ENCODE results near the gene STX17.
"Not testable (repeated sequence)": the region's sequence is repeated elsewhere in the genome, so short reads cannot be mapped to it uniquely, and the experiment has no call there.

The STX17 gene

DNA sequence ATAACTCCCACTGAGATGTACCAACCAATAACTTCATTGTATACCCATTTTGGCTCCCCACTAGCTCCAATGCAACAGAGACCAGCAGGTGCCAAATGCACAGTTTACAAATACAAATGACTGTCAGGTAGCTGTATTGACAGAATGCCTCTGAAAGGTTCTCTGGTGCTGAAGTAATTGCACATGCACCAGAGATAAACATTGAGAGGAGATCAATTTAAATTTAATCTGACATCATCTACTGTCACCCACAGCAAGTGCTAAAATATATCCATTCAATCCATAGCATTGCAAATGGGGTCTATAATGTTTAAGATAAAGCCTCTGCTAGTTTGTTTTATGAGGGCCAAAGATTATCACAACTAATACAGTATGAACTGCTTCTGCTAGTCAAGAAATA lies 80.2 kb downstream of the STX17 start:
- no peak overlapping the region for H3K4me3 ChIP-seq (ENCODE audit: low read length in 2 of 2)
- H3K36me3 ChIP-seq (ENCODE audit: control insufficient read depth in 2 of 2, insufficient read depth in 2 of 2, low read length in 2 of 2): peaks cover 4 to 7% of the 10 kb centered on the region in 2 donors
- no peaks in the 10 kb centered on the region for H3K4me1 ChIP-seq (ENCODE audit: control insufficient read depth in 2 of 2, insufficient read depth in 2 of 2, low read length in 2 of 2)
- H3K9me3 ChIP-seq (ENCODE audit: control insufficient read depth in 2 of 2, low read length in 2 of 2): no peaks in the 10 kb centered on the region
- no peak overlapping the region for H3K9ac ChIP-seq (ENCODE audit: low read depth in 1 of 2, low read length in 2 of 2)
- no peak overlapping the region for H3K27ac ChIP-seq (ENCODE audit: low read depth in 2 of 2, low read length in 2 of 2)
- H3K27me3 ChIP-seq (ENCODE audit: control insufficient read depth in 2 of 2, insufficient read depth in 2 of 2, low read length in 2 of 2): no peaks in the 10 kb centered on the region

DNA sequence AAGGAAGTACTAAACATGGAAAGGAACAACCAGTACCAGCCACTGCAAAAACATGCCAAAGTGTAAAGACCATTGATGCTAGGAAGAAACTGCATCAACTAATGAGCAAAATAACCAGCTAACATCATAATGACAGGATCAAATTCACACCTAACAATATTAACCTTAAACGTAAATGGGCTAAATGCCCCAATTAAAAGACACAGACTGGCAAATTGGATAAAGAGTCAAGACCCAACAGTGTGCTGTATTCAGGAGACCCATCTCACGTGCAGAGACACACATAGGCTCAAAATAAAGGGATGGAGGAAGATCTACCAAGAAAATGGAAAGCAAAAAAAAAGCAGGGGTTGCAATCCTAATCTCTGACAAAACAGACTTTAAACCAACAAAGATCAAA lies 84.1 kb downstream of the STX17 start:
- not testable (repeated sequence) for H3K4me1 ChIP-seq (ENCODE audit: control insufficient read depth in 2 of 2, insufficient read depth in 2 of 2, low read length in 2 of 2); H3K9me3 ChIP-seq (ENCODE audit: control insufficient read depth in 2 of 2, low read length in 2 of 2); H3K9ac ChIP-seq (ENCODE audit: low read depth in 1 of 2, low read length in 2 of 2); H3K4me3 ChIP-seq (ENCODE audit: low read length in 2 of 2); H3K27me3 ChIP-seq (ENCODE audit: control insufficient read depth in 2 of 2, insufficient read depth in 2 of 2, low read length in 2 of 2); H3K27ac ChIP-seq (ENCODE audit: low read depth in 2 of 2, low read length in 2 of 2); H3K36me3 ChIP-seq (ENCODE audit: control insufficient read depth in 2 of 2, insufficient read depth in 2 of 2, low read length in 2 of 2)

DNA sequence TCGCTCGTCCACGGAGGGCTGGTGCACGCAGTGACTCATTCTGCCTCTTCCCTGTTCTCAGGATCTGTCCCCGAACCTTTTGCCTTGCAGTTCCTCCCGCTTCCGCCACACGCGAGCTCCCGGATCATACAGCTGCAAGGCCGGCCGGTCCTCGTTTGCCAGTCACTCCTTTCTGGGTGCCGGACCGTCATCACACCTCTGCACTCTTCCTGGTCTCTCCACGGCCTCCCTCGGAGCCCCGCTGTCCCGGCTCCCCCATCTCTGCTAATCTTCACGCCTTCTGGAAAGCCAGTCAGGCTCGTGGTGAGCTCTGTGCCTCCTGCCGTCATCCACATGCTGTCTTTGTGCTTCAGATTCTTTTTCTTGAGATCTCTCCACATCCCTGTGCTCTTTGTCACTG lies 91.8 kb downstream of the STX17 start:
- Histone ChIP-seq H3K36me3 (ENCODE audit: control insufficient read depth in 2 of 2, insufficient read depth in 2 of 2, low read length in 2 of 2) (peaks cover 2 to 5% of the 10 kb centered on the region in 2 donors), H3K9me3 (ENCODE audit: control insufficient read depth in 2 of 2, low read length in 2 of 2) (no peaks in the 10 kb centered on the region), H3K9ac (ENCODE audit: low read depth in 1 of 2, low read length in 2 of 2) (no peak overlapping the region), H3K27me3 (ENCODE audit: control insufficient read depth in 2 of 2, insufficient read depth in 2 of 2, low read length in 2 of 2) (no peaks in the 10 kb centered on the region), H3K27ac (ENCODE audit: low read depth in 2 of 2, low read length in 2 of 2) (no peak overlapping the region), H3K4me3 (ENCODE audit: low read length in 2 of 2) (no peak overlapping the region), H3K4me1 (ENCODE audit: control insufficient read depth in 2 of 2, insufficient read depth in 2 of 2, low read length in 2 of 2) (no peaks in the 10 kb centered on the region)

DNA sequence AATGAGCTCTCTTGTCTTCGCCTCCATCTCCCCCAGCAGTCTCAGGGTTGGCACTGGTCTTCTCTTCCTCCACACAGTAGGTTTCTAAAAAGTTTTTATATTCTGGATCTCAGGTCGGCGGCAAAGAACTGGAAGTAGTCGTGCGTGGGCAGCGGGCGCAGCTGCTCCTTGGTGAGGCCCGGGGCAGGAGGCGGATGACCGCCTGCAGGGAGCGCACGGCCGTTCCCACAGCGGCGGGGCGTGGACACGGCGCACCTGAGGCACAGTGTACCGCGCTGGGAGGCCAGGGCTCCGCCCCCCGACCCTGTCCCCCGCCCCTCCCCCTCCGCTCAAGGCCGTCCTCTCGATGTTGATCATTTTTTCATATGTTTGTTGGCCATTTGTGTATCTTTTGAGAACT lies 92.4 kb downstream of the STX17 start:
- no peaks in the 10 kb centered on the region for H3K27me3 ChIP-seq (ENCODE audit: control insufficient read depth in 2 of 2, insufficient read depth in 2 of 2, low read length in 2 of 2)
- peaks cover 8 to 11% of the 10 kb centered on the region in 2 donors for H3K36me3 ChIP-seq (ENCODE audit: control insufficient read depth in 2 of 2, insufficient read depth in 2 of 2, low read length in 2 of 2)
- no peak overlapping the region for H3K27ac ChIP-seq (ENCODE audit: low read depth in 2 of 2, low read length in 2 of 2)
- no peaks in the 10 kb centered on the region for H3K9me3 ChIP-seq (ENCODE audit: control insufficient read depth in 2 of 2, low read length in 2 of 2)
- no peak overlapping the region for H3K4me3 ChIP-seq (ENCODE audit: low read length in 2 of 2)
- no peak overlapping the region for H3K9ac ChIP-seq (ENCODE audit: low read depth in 1 of 2, low read length in 2 of 2)
- no peaks in the 10 kb centered on the region for H3K4me1 ChIP-seq (ENCODE audit: control insufficient read depth in 2 of 2, insufficient read depth in 2 of 2, low read length in 2 of 2)

DNA sequence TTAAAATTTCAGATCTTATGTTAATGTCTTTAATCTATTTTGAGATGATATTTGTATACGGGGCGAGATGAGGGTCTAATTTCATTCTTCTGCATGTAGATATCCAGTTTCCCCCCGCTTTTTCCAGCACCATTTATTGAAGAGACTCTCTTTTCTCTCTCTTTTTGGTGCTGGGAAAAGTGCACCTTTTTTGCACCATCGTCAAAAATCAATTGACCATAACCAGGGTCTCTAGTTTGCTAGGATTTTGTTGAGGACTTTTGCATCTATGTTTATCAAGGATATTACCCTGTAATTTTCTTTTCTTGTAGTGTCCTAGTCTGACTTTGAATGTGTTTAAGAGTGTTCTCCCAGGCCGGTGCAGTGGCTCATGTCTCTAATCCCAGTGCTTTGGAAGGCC lies 93.3 kb downstream of the STX17 start:
- Histone ChIP-seq H3K9ac (ENCODE audit: low read depth in 1 of 2, low read length in 2 of 2) (no peak overlapping the region), H3K4me3 (ENCODE audit: low read length in 2 of 2) (no peak overlapping the region), H3K4me1 (ENCODE audit: control insufficient read depth in 2 of 2, insufficient read depth in 2 of 2, low read length in 2 of 2) (no peaks in the 10 kb centered on the region)

DNA sequence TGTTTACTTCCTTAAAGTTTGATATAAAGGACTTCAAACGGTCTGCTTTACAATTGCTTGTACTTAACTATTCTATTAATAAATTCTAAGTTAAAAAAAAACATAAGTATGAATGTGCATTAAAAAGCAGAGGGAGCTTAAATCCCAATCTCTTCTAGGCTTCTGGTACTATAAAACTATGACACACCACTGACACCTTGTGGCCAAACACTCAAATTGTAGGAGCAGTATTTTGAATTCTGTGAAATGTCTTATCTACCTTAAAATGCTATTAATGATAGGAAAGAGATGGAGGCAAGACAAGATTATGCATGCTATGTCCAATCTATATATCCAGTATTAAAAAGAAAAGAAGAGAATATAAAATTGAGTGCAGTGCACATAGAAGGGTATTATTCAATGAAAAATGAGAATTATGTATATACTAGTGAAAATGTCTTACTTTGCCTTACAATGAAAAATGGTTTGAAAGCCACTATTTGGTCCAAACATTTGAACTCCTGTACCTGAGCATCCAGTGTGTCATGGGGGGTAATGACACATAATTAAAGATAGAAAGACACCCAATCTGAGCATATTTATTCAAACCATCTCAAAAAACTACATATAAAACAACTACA lies 104.7 kb downstream of the STX17 start:
- Histone ChIP-seq H3K9me3 (ENCODE audit: control insufficient read depth in 2 of 2, low read length in 2 of 2) (no peaks in the 10 kb centered on the region), H3K36me3 (ENCODE audit: control insufficient read depth in 2 of 2, insufficient read depth in 2 of 2, low read length in 2 of 2) (peaks cover 9 to 12% of the 10 kb centered on the region in 2 donors), H3K4me3 (ENCODE audit: low read length in 2 of 2) (no peak overlapping the region), H3K4me1 (ENCODE audit: control insufficient read depth in 2 of 2, insufficient read depth in 2 of 2, low read length in 2 of 2) (no peaks in the 10 kb centered on the region), H3K27me3 (ENCODE audit: control insufficient read depth in 2 of 2, insufficient read depth in 2 of 2, low read length in 2 of 2) (no peaks in the 10 kb centered on the region), H3K27ac (ENCODE audit: low read depth in 2 of 2, low read length in 2 of 2) (no peak overlapping the region), H3K9ac (ENCODE audit: low read depth in 1 of 2, low read length in 2 of 2) (no peak overlapping the region)

More for the DNA sequence above, 93.3 kb downstream of the STX17 start:
- no peaks in the 10 kb centered on the region for H3K9me3 ChIP-seq (ENCODE audit: control insufficient read depth in 2 of 2, low read length in 2 of 2)
- no peaks in the 10 kb centered on the region for H3K27me3 ChIP-seq (ENCODE audit: control insufficient read depth in 2 of 2, insufficient read depth in 2 of 2, low read length in 2 of 2)
- H3K36me3 ChIP-seq (ENCODE audit: control insufficient read depth in 2 of 2, insufficient read depth in 2 of 2, low read length in 2 of 2): peaks cover 15 to 17% of the 10 kb centered on the region in 2 donors
- H3K27ac ChIP-seq (ENCODE audit: low read depth in 2 of 2, low read length in 2 of 2): no peak overlapping the region

DNA sequence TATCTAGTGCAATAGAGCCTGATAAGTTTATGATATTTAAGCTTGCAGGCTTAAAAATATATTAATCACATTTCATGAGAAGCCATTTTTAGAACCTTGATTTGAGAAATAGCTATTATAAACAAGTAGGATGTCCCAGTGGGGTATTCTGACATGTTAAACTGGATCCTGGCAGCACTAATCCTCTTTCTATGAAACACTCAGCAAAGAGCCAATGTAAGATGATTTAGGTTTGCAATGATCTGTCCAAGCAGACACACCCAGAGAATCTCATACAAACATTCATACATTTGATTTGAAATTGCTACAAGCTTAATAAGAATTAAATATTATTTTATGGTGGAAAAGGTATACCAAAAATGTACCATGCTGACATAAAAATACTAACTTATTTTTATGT lies 105.8 kb downstream of the STX17 start:
- Histone ChIP-seq H3K4me3 (ENCODE audit: low read length in 2 of 2) (no peak overlapping the region), H3K27me3 (ENCODE audit: control insufficient read depth in 2 of 2, insufficient read depth in 2 of 2, low read length in 2 of 2) (no peaks in the 10 kb centered on the region), H3K9ac (ENCODE audit: low read depth in 1 of 2, low read length in 2 of 2) (no peak overlapping the region), H3K9me3 (ENCODE audit: control insufficient read depth in 2 of 2, low read length in 2 of 2) (no peaks in the 10 kb centered on the region), H3K4me1 (ENCODE audit: control insufficient read depth in 2 of 2, insufficient read depth in 2 of 2, low read length in 2 of 2) (no peaks in the 10 kb centered on the region), H3K36me3 (ENCODE audit: control insufficient read depth in 2 of 2, insufficient read depth in 2 of 2, low read length in 2 of 2) (peaks cover 14 to 18% of the 10 kb centered on the region in 2 donors), H3K27ac (ENCODE audit: low read depth in 2 of 2, low read length in 2 of 2) (no peak overlapping the region)

DNA sequence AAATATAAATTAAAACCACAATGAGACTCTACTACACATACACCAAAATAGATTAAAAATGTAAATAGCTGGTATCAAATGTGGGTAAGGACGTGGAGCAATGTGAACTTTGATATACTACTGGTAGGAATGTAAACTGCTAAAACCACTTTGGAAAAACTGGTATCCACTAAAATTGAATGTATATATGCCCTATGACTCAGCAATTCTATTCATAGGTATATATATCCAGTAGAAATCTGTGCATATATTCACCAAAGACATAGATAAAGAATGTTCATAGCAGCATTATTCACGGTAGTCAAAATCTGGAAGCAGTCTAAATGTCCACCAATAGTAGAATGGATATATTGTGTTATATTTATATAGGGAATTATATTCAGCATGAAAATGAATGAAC lies 107.1 kb downstream of the STX17 start:
- H3K27me3 ChIP-seq (ENCODE audit: control insufficient read depth in 2 of 2, insufficient read depth in 2 of 2, low read length in 2 of 2): no peaks in the 10 kb centered on the region
- H3K27ac ChIP-seq (ENCODE audit: low read depth in 2 of 2, low read length in 2 of 2): no peak overlapping the region
- H3K4me1 ChIP-seq (ENCODE audit: control insufficient read depth in 2 of 2, insufficient read depth in 2 of 2, low read length in 2 of 2): no peaks in the 10 kb centered on the region
- H3K36me3 ChIP-seq (ENCODE audit: control insufficient read depth in 2 of 2, insufficient read depth in 2 of 2, low read length in 2 of 2): peaks cover 14 to 18% of the 10 kb centered on the region in 2 donors
- no peaks in the 10 kb centered on the region for H3K9me3 ChIP-seq (ENCODE audit: control insufficient read depth in 2 of 2, low read length in 2 of 2)
- H3K4me3 ChIP-seq (ENCODE audit: low read length in 2 of 2): no peak overlapping the region
- H3K9ac ChIP-seq (ENCODE audit: low read depth in 1 of 2, low read length in 2 of 2): no peak overlapping the region

DNA sequence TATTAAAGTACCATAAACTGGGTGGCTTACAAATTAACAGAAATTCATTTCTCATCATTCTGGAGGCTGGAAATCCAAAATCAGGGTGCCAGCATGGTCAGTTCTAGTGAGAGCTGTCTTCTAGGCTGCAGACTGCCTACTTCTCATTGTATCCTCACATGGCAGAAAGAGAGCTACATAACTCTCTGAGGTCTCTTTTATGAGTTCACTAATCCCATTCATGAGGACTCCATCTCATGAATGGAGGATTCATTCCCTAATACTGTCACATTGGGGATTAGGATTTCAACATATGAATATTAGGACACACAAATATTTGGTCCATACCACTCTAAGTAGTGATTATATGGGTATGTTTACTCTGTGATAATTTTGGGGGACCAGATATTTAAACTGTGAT lies 108.4 kb downstream of the STX17 start:
- H3K4me1 ChIP-seq (ENCODE audit: control insufficient read depth in 2 of 2, insufficient read depth in 2 of 2, low read length in 2 of 2): no peaks in the 10 kb centered on the region
- no peaks in the 10 kb centered on the region for H3K27me3 ChIP-seq (ENCODE audit: control insufficient read depth in 2 of 2, insufficient read depth in 2 of 2, low read length in 2 of 2)
- peaks cover 14 to 23% of the 10 kb centered on the region in 2 donors for H3K36me3 ChIP-seq (ENCODE audit: control insufficient read depth in 2 of 2, insufficient read depth in 2 of 2, low read length in 2 of 2)
- H3K9ac ChIP-seq (ENCODE audit: low read depth in 1 of 2, low read length in 2 of 2): no peak overlapping the region
- H3K4me3 ChIP-seq (ENCODE audit: low read length in 2 of 2): no peak overlapping the region
- H3K9me3 ChIP-seq (ENCODE audit: control insufficient read depth in 2 of 2, low read length in 2 of 2): no peaks in the 10 kb centered on the region
- H3K27ac ChIP-seq (ENCODE audit: low read depth in 2 of 2, low read length in 2 of 2): no peak overlapping the region

DNA sequence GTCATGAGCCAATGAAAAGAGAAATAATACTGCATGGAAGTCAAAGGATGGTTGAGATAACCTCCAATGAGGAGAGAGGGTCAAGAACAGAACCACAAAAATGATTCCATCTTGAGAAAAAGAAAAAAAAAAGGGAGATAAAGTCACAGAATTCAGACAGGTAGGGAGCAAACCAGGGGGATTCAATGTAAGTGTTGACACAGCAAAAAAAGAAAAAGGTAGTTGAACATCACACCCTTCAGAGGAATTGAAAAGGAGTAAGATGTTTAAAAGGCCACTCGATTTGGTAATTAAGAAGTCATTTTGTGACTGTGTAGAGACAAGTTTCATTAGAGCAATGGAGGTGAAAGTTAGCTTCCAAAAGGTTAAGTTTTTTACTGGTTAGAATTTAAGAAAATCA lies 113.1 kb downstream of the STX17 start:
- peaks cover 17 to 26% of the 10 kb centered on the region in 2 donors for H3K36me3 ChIP-seq (ENCODE audit: control insufficient read depth in 2 of 2, insufficient read depth in 2 of 2, low read length in 2 of 2)
- no peaks in the 10 kb centered on the region for H3K4me1 ChIP-seq (ENCODE audit: control insufficient read depth in 2 of 2, insufficient read depth in 2 of 2, low read length in 2 of 2)
- H3K27ac ChIP-seq (ENCODE audit: low read depth in 2 of 2, low read length in 2 of 2): no peak overlapping the region
- H3K9ac ChIP-seq (ENCODE audit: low read depth in 1 of 2, low read length in 2 of 2): no peak overlapping the region
- no peaks in the 10 kb centered on the region for H3K9me3 ChIP-seq (ENCODE audit: control insufficient read depth in 2 of 2, low read length in 2 of 2)
- no peaks in the 10 kb centered on the region for H3K27me3 ChIP-seq (ENCODE audit: control insufficient read depth in 2 of 2, insufficient read depth in 2 of 2, low read length in 2 of 2)
- no peak overlapping the region for H3K4me3 ChIP-seq (ENCODE audit: low read length in 2 of 2)
